ENCODE measurements around the gene MS4A8.
"Not testable (repeated sequence)": the region's sequence is repeated elsewhere in the genome, so short reads cannot be mapped to it uniquely, and the experiment has no call there.

The MS4A8 gene

DNA sequence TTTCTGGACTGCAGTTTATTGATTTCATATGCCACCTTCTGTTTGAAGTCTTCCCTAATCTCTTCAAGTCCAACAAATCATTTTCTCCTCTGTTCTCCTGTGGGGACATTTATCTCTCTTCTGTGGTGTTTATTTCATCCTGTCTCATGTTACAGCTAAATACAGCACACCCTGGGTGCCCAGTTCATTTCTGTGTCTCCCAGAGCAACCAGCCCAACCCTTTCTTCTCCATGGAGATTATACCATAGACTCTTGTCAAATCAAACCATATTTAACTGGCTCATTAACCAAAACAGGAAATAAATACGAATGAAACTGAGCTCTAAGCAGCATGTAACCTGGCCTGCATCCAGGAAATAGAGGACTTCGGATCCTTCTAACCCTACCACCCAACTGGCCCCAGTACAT is at the start of gene MS4A8:
Gene MS4A8 (plus strand): TSS at position 329 of the 408 bp plus-strand sequence. CDS start 1,249 bp downstream, outside the sequence.
- TF ChIP-seq GATA1 (IDR thresholded peaks at IDR 0.05; ENCODE audit: low read depth, low read length) (no peak), POLR2A (IDR thresholded peaks at IDR 0.05; ENCODE audit: low read length) (no peak)
- DNase-seq: no peak

- no peak for TF ChIP-seq POLR2A (IDR thresholded peaks at IDR 0.05; ENCODE audit: low read length)
- TF ChIP-seq GATA1 (IDR thresholded peaks at IDR 0.05; ENCODE audit: low read depth, low read length): no peak
- DNase-seq: no peak
These were observed 41.5 kb upstream of the MS4A8 start for GRCh38 chr11:60657888-60658287.

DNA sequence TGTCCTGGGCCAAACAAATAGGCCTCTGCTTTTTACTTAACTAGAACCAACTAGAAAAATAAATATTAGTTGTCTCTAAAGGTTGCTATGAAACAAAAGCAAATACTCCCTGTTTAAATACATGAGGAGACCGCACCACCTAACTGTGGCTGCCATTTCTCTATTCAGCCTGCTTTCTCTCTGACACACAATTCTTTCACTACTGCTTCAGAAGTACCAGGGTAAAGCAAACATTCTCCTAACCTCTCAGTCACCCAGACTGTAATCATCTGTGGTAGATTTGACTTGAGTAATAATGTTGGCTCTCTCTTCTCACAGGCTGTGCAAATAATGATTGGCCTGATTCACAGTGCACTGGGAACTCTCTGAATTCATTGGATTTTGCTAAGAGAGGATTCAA is 41.0 kb upstream of the MS4A8 start:
- DNase-seq: no peak
- TF ChIP-seq POLR2A (IDR thresholded peaks at IDR 0.05; ENCODE audit: low read length) (no peak), GATA1 (IDR thresholded peaks at IDR 0.05; ENCODE audit: low read depth, low read length) (no peak)

- TF ChIP-seq GATA1 (IDR thresholded peaks at IDR 0.05; ENCODE audit: low read depth, low read length) (no peak), POLR2A (IDR thresholded peaks at IDR 0.05; ENCODE audit: low read length) (no peak)
- no peak for DNase-seq
These were observed 27.2 kb upstream of the MS4A8 start for GRCh38 chr11:60672255-60672654.

GRCh38 chr11:60678231-60678630 is 21.2 kb upstream of the MS4A8 start:
- not testable (repeated sequence) for DNase-seq

- no peak for DNase-seq
- TF ChIP-seq POLR2A (IDR thresholded peaks at IDR 0.05; ENCODE audit: low read length): no peak
- no peak for TF ChIP-seq GATA1 (IDR thresholded peaks at IDR 0.05; ENCODE audit: low read depth, low read length)
These were observed 19.5 kb upstream of the MS4A8 start for GRCh38 chr11:60679879-60680278.

DNA sequence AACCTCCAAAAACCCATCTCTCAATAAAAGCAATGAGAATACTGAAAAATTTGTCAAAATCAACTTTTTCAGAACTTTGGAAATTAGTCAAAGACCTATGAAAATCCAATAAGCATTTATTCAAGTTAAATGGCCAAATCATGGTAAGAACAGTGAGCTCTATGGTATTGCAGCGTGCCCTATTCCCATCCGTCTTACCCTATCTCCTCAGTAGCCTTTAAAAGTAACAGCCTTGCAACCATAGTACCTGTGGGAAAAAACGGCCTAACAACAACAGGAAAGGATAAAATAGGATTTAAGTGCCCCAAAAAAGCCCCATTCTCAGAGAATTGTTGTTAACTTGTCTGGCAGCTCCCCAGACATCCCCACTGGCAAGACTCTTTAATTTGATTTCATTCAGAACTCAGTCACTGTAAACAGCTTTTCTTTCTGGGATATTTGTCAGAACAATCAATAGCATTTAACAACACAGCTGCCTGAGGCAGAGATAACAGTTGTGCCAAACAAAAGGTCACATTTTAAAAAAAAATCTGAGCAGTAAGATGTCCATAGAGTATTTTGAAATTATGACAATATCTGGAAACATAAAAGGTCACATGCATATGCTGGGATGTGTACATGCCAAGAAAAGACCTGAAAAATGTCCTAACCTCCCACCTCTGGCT is 18.8 kb upstream of the MS4A8 start:
- TF ChIP-seq POLR2A (IDR thresholded peaks at IDR 0.05; ENCODE audit: low read length) (no peak), GATA1 (IDR thresholded peaks at IDR 0.05; ENCODE audit: low read depth, low read length) (no peak)

GRCh38 chr11:60684541-60684848 is 14.9 kb upstream of the MS4A8 start:
- DNase-seq: not testable (repeated sequence)

More for the DNA sequence above, 18.8 kb upstream of the MS4A8 start:
- DNase-seq: no peak

DNA sequence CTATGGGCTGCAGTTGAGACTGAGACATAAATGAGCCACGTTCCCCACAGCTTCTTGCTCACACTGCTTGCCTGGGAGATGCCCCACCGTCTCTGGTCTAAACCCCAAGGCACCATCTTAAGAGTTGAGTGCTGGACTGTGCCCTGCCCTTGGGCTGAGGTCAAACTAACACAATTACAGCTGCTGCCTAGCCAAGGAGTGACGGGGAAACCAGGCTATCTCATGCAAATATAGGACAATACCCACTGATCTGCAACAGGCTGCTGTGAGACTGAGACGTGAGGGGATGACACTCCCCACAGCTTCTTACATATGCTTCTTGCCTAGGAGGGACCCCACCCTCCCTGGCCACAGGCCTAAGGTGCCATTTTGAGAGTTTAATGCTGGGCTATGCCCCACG is 7.8 kb upstream of the MS4A8 start:
- TF ChIP-seq GATA1 (IDR thresholded peaks at IDR 0.05; ENCODE audit: low read depth, low read length) (no peak), POLR2A (IDR thresholded peaks at IDR 0.05; ENCODE audit: low read length) (no peak)
- no peak for DNase-seq

GRCh38 chr11:60699936-60700335 is 524 bp downstream of the MS4A8 start:
- no peak for DNase-seq
- no peak for TF ChIP-seq GATA1 (IDR thresholded peaks at IDR 0.05; ENCODE audit: low read depth, low read length)
- TF ChIP-seq POLR2A (IDR thresholded peaks at IDR 0.05; ENCODE audit: low read length): no peak

GRCh38 chr11:60700689-60701468 is 1.5 kb downstream of the MS4A8 start:
- DNase-seq: peak in 1 of 2 experiments; percentile 6
- TF ChIP-seq GATA1 (IDR thresholded peaks at IDR 0.05; ENCODE audit: low read depth, low read length) (no peak), POLR2A (IDR thresholded peaks at IDR 0.05; ENCODE audit: low read length) (no peak)

- TF ChIP-seq GATA1 (IDR thresholded peaks at IDR 0.05; ENCODE audit: low read depth, low read length): no peak
- no peak for TF ChIP-seq POLR2A (IDR thresholded peaks at IDR 0.05; ENCODE audit: low read length)
These were observed 2.0 kb downstream of the MS4A8 start for GRCh38 chr11:60701469-60701818.

GRCh38 chr11:60703374-60703773 is 4.0 kb downstream of the MS4A8 start:
- DNase-seq: no peak
- TF ChIP-seq POLR2A (IDR thresholded peaks at IDR 0.05; ENCODE audit: low read length) (no peak), GATA1 (IDR thresholded peaks at IDR 0.05; ENCODE audit: low read depth, low read length) (no peak)

More at GRCh38 chr11:60701469-60701818, 2.0 kb downstream of the MS4A8 start:
- DNase-seq: no peak

DNA sequence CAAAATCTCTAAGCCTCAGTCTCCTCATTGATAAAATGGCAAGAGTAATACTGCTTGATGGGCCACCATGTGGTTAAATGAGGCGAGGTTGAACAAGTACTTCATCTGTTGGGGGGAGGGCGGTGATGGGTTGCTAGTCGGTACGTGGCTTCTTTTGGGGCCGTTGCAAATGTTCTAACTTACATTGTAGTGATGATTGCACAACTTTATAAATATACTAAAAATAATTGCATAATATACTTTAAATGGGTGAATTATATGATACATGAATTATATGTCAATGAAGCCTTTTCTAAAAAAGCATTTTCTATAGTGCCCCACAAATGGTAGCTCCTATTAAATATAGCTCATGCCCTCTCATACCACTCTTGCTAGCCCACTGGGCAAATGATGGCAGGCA is 6.5 kb downstream of the MS4A8 start:
- no peak for DNase-seq
- no peak for TF ChIP-seq GATA1 (IDR thresholded peaks at IDR 0.05; ENCODE audit: low read depth, low read length)
- no peak for TF ChIP-seq POLR2A (IDR thresholded peaks at IDR 0.05; ENCODE audit: low read length)

DNA sequence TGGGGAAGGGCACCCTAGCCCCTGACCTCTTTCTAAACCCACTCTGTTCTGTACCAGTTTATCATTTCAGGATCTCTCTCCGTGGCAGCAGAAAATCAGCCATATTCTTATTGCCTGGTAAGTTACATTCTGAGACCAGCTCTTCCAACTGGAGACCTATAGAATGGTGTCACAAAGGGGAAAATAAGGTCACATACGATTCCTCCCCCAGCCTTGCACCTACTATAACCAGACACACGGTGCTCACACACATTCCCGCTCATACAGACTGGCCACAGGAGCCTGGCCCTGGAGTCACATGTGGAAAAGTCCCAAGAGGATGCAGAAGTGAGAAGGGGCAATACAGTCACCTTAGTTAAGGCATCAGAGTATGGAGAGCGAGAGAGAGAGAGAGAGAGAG is 7.5 kb downstream of the MS4A8 start:
- no peak for DNase-seq
- TF ChIP-seq GATA1 (IDR thresholded peaks at IDR 0.05; ENCODE audit: low read depth, low read length): no peak
- no peak for TF ChIP-seq POLR2A (IDR thresholded peaks at IDR 0.05; ENCODE audit: low read length)

All from erythroblast (primary cell).